Measurements from ENCODE around the gene HSPE1. TPM values are rescaled to one million over a fixed set of nuclear protein-coding genes. Genes with fewer than 3 reads are reported as not detected.

The HSPE1 gene
- total and polyA plus RNA-seq, 2 donors (not counting 3 experiments of a cell fraction or from before 2014, with no cell fraction given), result 59.8 to 145 TPM

GRCh38 chr2:197486175-197486574 is 14.0 kb upstream of the HSPE1 start:
- dilution Hi-C loops (cut with MboI; ENCODE audit: extremely low pct_ligation_motif_present, low sequenced_read_pairs), result no loop called here
- POLR2A ChIA-PET, result no interaction called here
- Histone ChIP-seq H4K20me1 (replicated peaks; ENCODE audit: control insufficient read depth, extremely low read depth, insufficient read depth, low read length) (no peaks in the 10 kb centered on the region), H3K27me3 (ENCODE audit: control insufficient read depth in 2 of 2, insufficient read depth in 2 of 2, low read length in 2 of 2) (no peaks in the 10 kb centered on the region), H3K4me1 (ENCODE audit: control insufficient read depth, extremely low read depth, insufficient read depth, low read length) (no peaks in the 10 kb centered on the region), H2AFZ (ENCODE audit: low read depth, low read length) (no peak overlapping the region), H3K9ac (replicated peaks; ENCODE audit: extremely low read depth, insufficient read depth, low read length) (no peak overlapping the region), H3K27ac (ENCODE audit: insufficient read depth, low read depth, low read length) (no peak overlapping the region), H3K9me3 (replicated peaks; ENCODE audit: control insufficient read depth, insufficient read depth, low read length) (peaks cover 2% of the 10 kb centered on the region), H3K9me1 (replicated peaks; ENCODE audit: control insufficient read depth, extremely low read depth, insufficient read depth, low read length) (no peaks in the 10 kb centered on the region), H3K79me2 (ENCODE audit: control insufficient read depth, insufficient read depth, low read length) (peaks cover 2% of the 10 kb centered on the region), H3K4me2 (ENCODE audit: insufficient read depth, low read length) (no peak overlapping the region), H3K36me3 (ENCODE audit: control insufficient read depth in 2 of 2, extremely low read depth in 1 of 2, insufficient read depth in 2 of 2, low read length in 2 of 2) (peaks cover 14 to 15% of the 10 kb centered on the region in 2 experiments), H3K4me3 (replicated peaks in 1 of 3; ENCODE audit: insufficient read depth in 1 of 3, low read depth in 1 of 3, low read length in 3 of 3) (no peak overlapping the region)
- no peak for FAIRE-seq
- TF ChIP-seq JUN (IDR thresholded peaks at IDR 0.05; ENCODE audit: borderline replicate concordance, insufficient read depth, insufficient read length, low read depth) (no peak), EZH2 (IDR thresholded peaks at IDR 0.05; ENCODE audit: borderline replicate concordance, low read depth, low read length, severe bottlenecking) (no peak), MYC (IDR thresholded peaks at IDR 0.05; ENCODE audit: low read depth, low read length) (no peak), MAX (IDR thresholded peaks at IDR 0.05; ENCODE audit: insufficient read depth, insufficient read length) (no peak), POLR2A (IDR thresholded peaks at IDR 0.05; ENCODE audit: low read depth, low read length) (no peak), CTCF (IDR thresholded peaks at IDR 0.05; ENCODE audit: extremely low read depth in 1 of 2, insufficient read depth in 1 of 2, low read depth in 1 of 2, low read length in 2 of 2) (no peak), GATA2 (IDR thresholded peaks at IDR 0.05; ENCODE audit: insufficient read depth, insufficient read length, low read depth, low read length) (no peak), POLR2AphosphoS5 (IDR thresholded peaks at IDR 0.05; ENCODE audit: insufficient read depth, low read depth, low read length) (no peak), FOS (IDR thresholded peaks at IDR 0.05; ENCODE audit: borderline replicate concordance, insufficient read depth, low read length) (no peak)
- no TSS peak for BruUV-seq (replicated peaks)
- DNase-seq (ENCODE audit: low read depth, low spot score), result no peak
- CTCF ChIA-PET, result no interaction called here
- intact Hi-C loops (cut with micrococcal nuclease), result loop anchor here (5.0 kb wide), 1 partner anchor 84 kb away; no protein-coding TSS in a partner anchor
